ENCODE results near the gene PPFIBP1. TPM values are rescaled to one million over a fixed set of nuclear protein-coding genes. Genes with fewer than 3 reads are reported as not detected.

Gene PPFIBP1
- total RNA-seq, 2 donors from 2014 or later, result 63.9 to 67.5 TPM

GRCh38 chr12:27606986-27607385 lies 83.0 kb downstream of the PPFIBP1 start:
- Histone ChIP-seq H3K4me1 (peaks cover 35% of the 10 kb centered on the region), H3K27ac (peak overlapping the region in 3 of 4 donors; percentile 0 to 49 (median 47)), H3K9me3 (no peaks in the 10 kb centered on the region), H3K4me3 (no peak overlapping the region), H3K36me3 (replicated peaks in 1 of 2; ENCODE audit: insufficient read depth in 1 of 2, low read depth in 2 of 2) (no peaks in the 10 kb centered on the region), H3K27me3 (no peaks in the 10 kb centered on the region)
- DNase-seq (peak in 1 of 4 donors; percentile 20), ATAC-seq (peak; percentile 81)
- intact Hi-C loops (cut with DNase I), result no loop called here
- 0 to 5% methylated on average over 2 of the region's 2 CpGs for WGBS, 2 donors
- TF ChIP-seq POLR2A (IDR thresholded peaks at IDR 0.05) (no peak), CTCF (IDR thresholded peaks at IDR 0.05) (no peak)

- DNase-seq (no peak), ATAC-seq (peak; percentile 17)
- TF ChIP-seq CTCF (IDR thresholded peaks at IDR 0.05) (no peak), POLR2A (IDR thresholded peaks at IDR 0.05) (no peak)
- Histone ChIP-seq H3K27ac (peak overlapping the region in 2 of 4 donors; percentile 47 to 49), H3K4me3 (no peak overlapping the region), H3K36me3 (replicated peaks in 1 of 2; ENCODE audit: insufficient read depth in 1 of 2, low read depth in 2 of 2) (no peaks in the 10 kb centered on the region), H3K9me3 (no peaks in the 10 kb centered on the region), H3K4me1 (peaks cover 35% of the 10 kb centered on the region), H3K27me3 (no peaks in the 10 kb centered on the region)
- intact Hi-C loops (cut with DNase I), result no loop called here
- WGBS, 2 donors, result 64 to 72% methylated on average over 4 of the region's 4 CpGs
Observed at GRCh38 chr12:27607591-27607990, 83.6 kb downstream of the PPFIBP1 start.

GRCh38 chr12:27608890-27609289 lies 84.9 kb downstream of the PPFIBP1 start:
- no peaks in the 10 kb centered on the region for H3K27me3 ChIP-seq
- ATAC-seq (no peak), DNase-seq (no peak)
- H3K27ac ChIP-seq, result no peak overlapping the region
- intact Hi-C loops (cut with DNase I), result no loop called here
- no peak for TF ChIP-seq CTCF (IDR thresholded peaks at IDR 0.05)
- no peak for TF ChIP-seq POLR2A (IDR thresholded peaks at IDR 0.05)
- H3K9me3 ChIP-seq, result no peaks in the 10 kb centered on the region
- no peak overlapping the region for H3K4me3 ChIP-seq
- H3K36me3 ChIP-seq (replicated peaks in 1 of 2; ENCODE audit: insufficient read depth in 1 of 2, low read depth in 2 of 2), result no peaks in the 10 kb centered on the region
- H3K4me1 ChIP-seq, result peaks cover 35% of the 10 kb centered on the region
- WGBS, 2 donors, result 92 to 97% methylated on average over 8 of the region's 8 CpGs

GRCh38 chr12:27610374-27610773 lies 86.4 kb downstream of the PPFIBP1 start:
- Histone ChIP-seq H3K27me3 (no peaks in the 10 kb centered on the region), H3K36me3 (replicated peaks in 1 of 2; ENCODE audit: insufficient read depth in 1 of 2, low read depth in 2 of 2) (no peaks in the 10 kb centered on the region), H3K4me1 (peaks cover 35% of the 10 kb centered on the region), H3K27ac (no peak overlapping the region), H3K4me3 (no peak overlapping the region), H3K9me3 (no peaks in the 10 kb centered on the region)
- intact Hi-C loops (cut with DNase I), result no loop called here
- WGBS, 2 donors, result 72 to 74% methylated on average over 2 of the region's 2 CpGs
- TF ChIP-seq POLR2A (IDR thresholded peaks at IDR 0.05) (no peak), CTCF (IDR thresholded peaks at IDR 0.05) (no peak)
- DNase-seq (no peak), ATAC-seq (no peak)

GRCh38 chr12:27614386-27614785 lies 90.4 kb downstream of the PPFIBP1 start:
- Histone ChIP-seq H3K36me3 (replicated peaks in 1 of 2; ENCODE audit: insufficient read depth in 1 of 2, low read depth in 2 of 2) (no peaks in the 10 kb centered on the region), H3K27ac (no peak overlapping the region), H3K4me1 (peaks cover 24% of the 10 kb centered on the region), H3K9me3 (no peaks in the 10 kb centered on the region), H3K4me3 (no peak overlapping the region), H3K27me3 (no peaks in the 10 kb centered on the region)
- DNase-seq (no peak), ATAC-seq (no peak)
- WGBS, 2 donors, result 79 to 100% methylated on average over 3 of the region's 3 CpGs
- intact Hi-C loops (cut with DNase I), result no loop called here
- no peak for TF ChIP-seq POLR2A (IDR thresholded peaks at IDR 0.05)
- no peak for TF ChIP-seq CTCF (IDR thresholded peaks at IDR 0.05)
